Measurements from ENCODE around the gene RAB8B. TPM values are rescaled to one million over a fixed set of nuclear protein-coding genes. Genes with fewer than 3 reads are reported as not detected.

The RAB8B gene
- total and polyA plus RNA-seq, 4 donors: 3.8 to 26.5 (median 7.6) TPM

DNA sequence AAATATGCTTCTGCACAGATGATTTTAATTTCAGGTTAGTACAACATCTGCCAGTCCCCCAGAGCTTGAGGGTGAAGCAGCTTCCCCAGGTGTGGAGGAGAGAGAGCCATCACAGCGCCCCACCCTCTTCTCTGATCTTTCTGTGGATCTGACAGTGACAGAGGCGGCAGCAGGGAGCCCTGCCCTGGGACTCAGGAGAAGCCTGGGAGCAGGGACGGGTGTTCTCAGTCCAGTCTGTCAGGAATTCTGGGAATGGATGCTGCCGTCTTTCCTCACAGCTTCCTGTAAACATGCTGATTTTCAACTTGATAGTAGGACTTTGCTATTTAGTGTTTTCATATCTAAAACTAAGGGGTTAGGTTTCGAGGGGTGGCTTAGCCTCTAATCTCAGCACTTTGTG, 11.4 kb upstream of the RAB8B start:
- Histone ChIP-seq H3K9me3 (ENCODE audit: control insufficient read depth in 4 of 4, low read length in 3 of 4) (no peaks in the 10 kb centered on the region), H3K27me3 (ENCODE audit: control insufficient read depth in 4 of 4, insufficient read depth in 4 of 4, low read length in 3 of 4) (no peaks in the 10 kb centered on the region), H3K4me1 (ENCODE audit: control insufficient read depth in 4 of 4, insufficient read depth in 4 of 4, low read length in 3 of 4) (no peaks in the 10 kb centered on the region), H3K9ac (ENCODE audit: low read depth in 1 of 2, low read length in 2 of 2) (no peak overlapping the region), H3K27ac (ENCODE audit: low read depth in 1 of 2, low read length in 2 of 2) (no peak overlapping the region), H3K4me3 (ENCODE audit: low read depth in 1 of 3, low read length in 3 of 3) (no peak overlapping the region), H3K36me3 (ENCODE audit: control insufficient read depth in 4 of 4, insufficient read depth in 3 of 4, low read depth in 1 of 4, low read length in 3 of 4) (no peaks in the 10 kb centered on the region)
- DNase-seq (ENCODE audit: low spot score): no peak
- 52% methylated on average over 5 of the region's 5 CpGs for WGBS
- TF ChIP-seq HNF4G (IDR thresholded peaks at IDR 0.05) (no peak), EGR1 (IDR thresholded peaks at IDR 0.05; ENCODE audit: low read depth in 2 of 2) (no peak), HNF4A (conservative IDR thresholded peaks at IDR 0.05) (no peak), YY1 (IDR thresholded peaks at IDR 0.05) (no peak), GABPA (IDR thresholded peaks at IDR 0.05 in 1 of 2, conservative IDR thresholded peaks at IDR 0.05 in 1 of 2) (no peak), NR2F2 (IDR thresholded peaks at IDR 0.05) (no peak), RXRA (IDR thresholded peaks at IDR 0.05) (no peak), FOXA2 (IDR thresholded peaks at IDR 0.05) (no peak), RAD21 (IDR thresholded peaks at IDR 0.05) (no peak)
- TF ChIP-seq, protein P1, sequence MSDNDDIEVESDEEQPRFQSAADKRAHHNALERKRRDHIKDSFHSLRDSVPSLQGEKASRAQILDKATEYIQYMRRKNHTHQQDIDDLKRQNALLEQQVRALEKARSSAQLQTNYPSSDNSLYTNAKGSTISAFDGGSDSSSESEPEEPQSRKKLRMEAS (IDR thresholded peaks at IDR 0.05): no peak
- TF ChIP-seq, protein P2, sequence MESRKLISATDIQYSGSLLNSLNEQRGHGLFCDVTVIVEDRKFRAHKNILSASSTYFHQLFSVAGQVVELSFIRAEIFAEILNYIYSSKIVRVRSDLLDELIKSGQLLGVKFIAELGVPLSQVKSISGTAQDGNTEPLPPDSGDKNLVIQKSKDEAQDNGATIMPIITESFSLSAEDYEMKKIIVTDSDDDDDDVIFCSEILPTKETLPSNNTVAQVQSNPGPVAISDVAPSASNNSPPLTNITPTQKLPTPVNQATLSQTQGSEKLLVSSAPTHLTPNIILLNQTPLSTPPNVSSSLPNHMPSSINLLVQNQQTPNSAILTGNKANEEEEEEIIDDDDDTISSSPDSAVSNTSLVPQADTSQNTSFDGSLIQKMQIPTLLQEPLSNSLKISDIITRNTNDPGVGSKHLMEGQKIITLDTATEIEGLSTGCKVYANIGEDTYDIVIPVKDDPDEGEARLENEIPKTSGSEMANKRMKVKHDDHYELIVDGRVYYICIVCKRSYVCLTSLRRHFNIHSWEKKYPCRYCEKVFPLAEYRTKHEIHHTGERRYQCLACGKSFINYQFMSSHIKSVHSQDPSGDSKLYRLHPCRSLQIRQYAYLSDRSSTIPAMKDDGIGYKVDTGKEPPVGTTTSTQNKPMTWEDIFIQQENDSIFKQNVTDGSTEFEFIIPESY (IDR thresholded peaks at IDR 0.05): no peak

DNA sequence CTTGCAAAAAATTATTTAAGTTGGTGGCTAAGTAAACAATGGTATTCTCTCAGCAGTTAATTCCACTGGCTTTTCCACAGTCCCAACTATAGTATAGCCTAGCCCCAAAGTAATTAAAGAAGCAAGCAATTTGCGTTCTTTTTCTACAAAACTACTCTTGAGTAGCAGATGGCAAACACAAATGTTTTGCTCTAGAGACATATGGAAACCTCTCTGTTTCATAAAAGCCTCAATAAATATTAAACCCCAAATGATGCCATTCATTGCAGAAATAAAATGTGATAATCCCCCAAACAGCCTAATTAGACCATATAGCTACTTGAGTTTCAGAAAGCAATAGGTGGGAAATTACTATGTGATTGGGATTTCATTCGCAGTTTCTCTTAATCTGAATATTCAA, 8.7 kb upstream of the RAB8B start:
- TF ChIP-seq RAD21 (IDR thresholded peaks at IDR 0.05): no peak
- TF ChIP-seq SP1 (IDR thresholded peaks at IDR 0.05): no peak
- TF ChIP-seq FOXA2 (IDR thresholded peaks at IDR 0.05): no peak
- TF ChIP-seq, protein P3, sequence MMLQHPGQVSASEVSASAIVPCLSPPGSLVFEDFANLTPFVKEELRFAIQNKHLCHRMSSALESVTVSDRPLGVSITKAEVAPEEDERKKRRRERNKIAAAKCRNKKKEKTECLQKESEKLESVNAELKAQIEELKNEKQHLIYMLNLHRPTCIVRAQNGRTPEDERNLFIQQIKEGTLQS (IDR thresholded peaks at IDR 0.05): no peak
- TF ChIP-seq NR2F2 (IDR thresholded peaks at IDR 0.05): no peak
- TF ChIP-seq JUND (IDR thresholded peaks at IDR 0.05): no peak
- no peak for TF ChIP-seq HNF4A (conservative IDR thresholded peaks at IDR 0.05)
- Histone ChIP-seq H3K36me3 (ENCODE audit: control insufficient read depth in 4 of 4, insufficient read depth in 3 of 4, low read depth in 1 of 4, low read length in 3 of 4) (no peaks in the 10 kb centered on the region), H3K4me1 (ENCODE audit: control insufficient read depth in 4 of 4, insufficient read depth in 4 of 4, low read length in 3 of 4) (no peaks in the 10 kb centered on the region), H3K27ac (ENCODE audit: low read depth in 1 of 2, low read length in 2 of 2) (no peak overlapping the region), H3K4me3 (ENCODE audit: low read depth in 1 of 3, low read length in 3 of 3) (no peak overlapping the region), H3K9me3 (ENCODE audit: control insufficient read depth in 4 of 4, low read length in 3 of 4) (no peaks in the 10 kb centered on the region), H3K9ac (ENCODE audit: low read depth in 1 of 2, low read length in 2 of 2) (no peak overlapping the region), H3K27me3 (ENCODE audit: control insufficient read depth in 4 of 4, insufficient read depth in 4 of 4, low read length in 3 of 4) (no peaks in the 10 kb centered on the region)
- no peak for DNase-seq (ENCODE audit: low spot score)
- WGBS: 95% methylated on average over 2 of the region's 2 CpGs

DNA sequence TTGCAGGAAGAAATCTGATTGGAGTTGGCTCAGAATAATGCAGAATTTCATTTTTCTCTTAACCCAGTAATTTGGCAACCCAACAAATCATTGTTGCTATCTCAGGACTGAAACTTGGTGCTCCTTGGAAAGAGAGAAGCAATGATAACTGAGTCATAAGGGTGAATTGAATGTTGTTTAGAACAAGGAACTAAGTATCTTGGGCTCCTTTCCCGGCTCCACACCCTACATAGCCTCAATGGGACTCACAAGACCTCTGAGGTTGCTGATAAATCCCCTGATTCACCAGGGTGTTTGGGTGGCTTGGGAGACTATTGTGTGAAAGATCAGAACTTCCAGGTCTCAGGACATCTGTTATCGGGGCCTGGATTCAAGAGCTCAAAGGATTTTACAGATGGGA, 7.8 kb upstream of the RAB8B start:
- no peak for TF ChIP-seq EGR1 (IDR thresholded peaks at IDR 0.05; ENCODE audit: low read depth in 2 of 2)
- no peak for TF ChIP-seq NR2F2 (IDR thresholded peaks at IDR 0.05)
- TF ChIP-seq RAD21 (IDR thresholded peaks at IDR 0.05): no peak
- no peak for TF ChIP-seq FOXA2 (IDR thresholded peaks at IDR 0.05)
- TF ChIP-seq, protein P2 (IDR thresholded peaks at IDR 0.05): no peak
- TF ChIP-seq TAF1 (conservative IDR thresholded peaks at IDR 0.05): no peak

More for the DNA sequence above, 7.8 kb upstream of the RAB8B start:
- H3K27ac ChIP-seq (ENCODE audit: low read depth in 1 of 2, low read length in 2 of 2): no peak overlapping the region
- H3K27me3 ChIP-seq (ENCODE audit: control insufficient read depth in 4 of 4, insufficient read depth in 4 of 4, low read length in 3 of 4): no peaks in the 10 kb centered on the region
- no peak overlapping the region for H3K4me3 ChIP-seq (ENCODE audit: low read depth in 1 of 3, low read length in 3 of 3)
- no peak overlapping the region for H3K9ac ChIP-seq (ENCODE audit: low read depth in 1 of 2, low read length in 2 of 2)
- WGBS: 84% methylated on average over 2 of the region's 2 CpGs
- H3K9me3 ChIP-seq (ENCODE audit: control insufficient read depth in 4 of 4, low read length in 3 of 4): no peaks in the 10 kb centered on the region
- no peaks in the 10 kb centered on the region for H3K4me1 ChIP-seq (ENCODE audit: control insufficient read depth in 4 of 4, insufficient read depth in 4 of 4, low read length in 3 of 4)
- no peaks in the 10 kb centered on the region for H3K36me3 ChIP-seq (ENCODE audit: control insufficient read depth in 4 of 4, insufficient read depth in 3 of 4, low read depth in 1 of 4, low read length in 3 of 4)
- DNase-seq (ENCODE audit: low spot score): no peak
